Measurements from ENCODE around the gene CEMIP.

CEMIP gene

GRCh38 chr15:80778964-80779657, at the start of gene CEMIP:
Gene CEMIP (plus strand): TSS chr15:80779370. CDS start chr15:80873880, 94,510 bp downstream.
- DNase-seq (ENCODE audit: low read depth in 2 of 2) = no peak

GRCh38 chr15:80730387-80730786, 48.8 kb upstream of the CEMIP start:
- DNase-seq (ENCODE audit: low read depth in 2 of 2) = no peak

- no peak for DNase-seq (ENCODE audit: low read depth in 2 of 2)
Measured at GRCh38 chr15:80730926-80731325, 48.2 kb upstream of the CEMIP start.

GRCh38 chr15:80732167-80732566, 47.0 kb upstream of the CEMIP start:
- no peak for DNase-seq (ENCODE audit: low read depth in 2 of 2)

- DNase-seq (ENCODE audit: low read depth in 2 of 2) = no peak
Measured at GRCh38 chr15:80732818-80733217, 46.4 kb upstream of the CEMIP start.

- DNase-seq (ENCODE audit: low read depth in 2 of 2) = no peak
Measured at GRCh38 chr15:80733460-80733859, 45.7 kb upstream of the CEMIP start.

- no peak for DNase-seq (ENCODE audit: low read depth in 2 of 2)
Measured at GRCh38 chr15:80735344-80735743, 43.8 kb upstream of the CEMIP start.

GRCh38 chr15:80736560-80736959, 42.6 kb upstream of the CEMIP start:
- DNase-seq (ENCODE audit: low read depth in 2 of 2) = no peak

- no peak for DNase-seq (ENCODE audit: low read depth in 2 of 2)
Measured at GRCh38 chr15:80739919-80740318, 39.3 kb upstream of the CEMIP start.

GRCh38 chr15:80742081-80742480, 37.1 kb upstream of the CEMIP start:
- DNase-seq (ENCODE audit: low read depth in 2 of 2) = no peak

- no peak for DNase-seq (ENCODE audit: low read depth in 2 of 2)
Measured at GRCh38 chr15:80743189-80743833, 35.9 kb upstream of the CEMIP start.

GRCh38 chr15:80744415-80744814, 34.8 kb upstream of the CEMIP start:
- no peak for DNase-seq (ENCODE audit: low read depth in 2 of 2)

GRCh38 chr15:80744826-80745225, 34.3 kb upstream of the CEMIP start:
- DNase-seq (ENCODE audit: low read depth in 2 of 2) = no peak

GRCh38 chr15:80745888-80746287, 33.3 kb upstream of the CEMIP start:
- DNase-seq (ENCODE audit: low read depth in 2 of 2) = no peak

GRCh38 chr15:80747317-80748053, 31.7 kb upstream of the CEMIP start:
- DNase-seq (ENCODE audit: low read depth in 2 of 2) = no peak

- DNase-seq (ENCODE audit: low read depth in 2 of 2) = no peak
Measured at GRCh38 chr15:80749589-80749988, 29.6 kb upstream of the CEMIP start.

- no peak for DNase-seq (ENCODE audit: low read depth in 2 of 2)
Measured at GRCh38 chr15:80750575-80750974, 28.6 kb upstream of the CEMIP start.

- no peak for DNase-seq (ENCODE audit: low read depth in 2 of 2)
Measured at GRCh38 chr15:80752204-80752603, 27.0 kb upstream of the CEMIP start.

- no peak for DNase-seq (ENCODE audit: low read depth in 2 of 2)
Measured at GRCh38 chr15:80753161-80753560, 26.0 kb upstream of the CEMIP start.

- no peak for DNase-seq (ENCODE audit: low read depth in 2 of 2)
Measured at GRCh38 chr15:80754014-80754413, 25.2 kb upstream of the CEMIP start.

GRCh38 chr15:80755885-80756284, 23.3 kb upstream of the CEMIP start:
- no peak for DNase-seq (ENCODE audit: low read depth in 2 of 2)

- DNase-seq (ENCODE audit: low read depth in 2 of 2) = no peak
Measured at GRCh38 chr15:80758130-80758745, 20.9 kb upstream of the CEMIP start.
